ENCODE measurements around the gene SLC25A53. TPM values are rescaled to one million over a fixed set of nuclear protein-coding genes. Genes with fewer than 3 reads are reported as not detected.
"Not testable (repeated sequence)": the region's sequence is repeated elsewhere in the genome, so short reads cannot be mapped to it uniquely, and the experiment has no call there.

SLC25A53 gene
- polyA plus RNA-seq, 3 donors, result 3.0 to 11.9 (median 6.8) TPM

DNA sequence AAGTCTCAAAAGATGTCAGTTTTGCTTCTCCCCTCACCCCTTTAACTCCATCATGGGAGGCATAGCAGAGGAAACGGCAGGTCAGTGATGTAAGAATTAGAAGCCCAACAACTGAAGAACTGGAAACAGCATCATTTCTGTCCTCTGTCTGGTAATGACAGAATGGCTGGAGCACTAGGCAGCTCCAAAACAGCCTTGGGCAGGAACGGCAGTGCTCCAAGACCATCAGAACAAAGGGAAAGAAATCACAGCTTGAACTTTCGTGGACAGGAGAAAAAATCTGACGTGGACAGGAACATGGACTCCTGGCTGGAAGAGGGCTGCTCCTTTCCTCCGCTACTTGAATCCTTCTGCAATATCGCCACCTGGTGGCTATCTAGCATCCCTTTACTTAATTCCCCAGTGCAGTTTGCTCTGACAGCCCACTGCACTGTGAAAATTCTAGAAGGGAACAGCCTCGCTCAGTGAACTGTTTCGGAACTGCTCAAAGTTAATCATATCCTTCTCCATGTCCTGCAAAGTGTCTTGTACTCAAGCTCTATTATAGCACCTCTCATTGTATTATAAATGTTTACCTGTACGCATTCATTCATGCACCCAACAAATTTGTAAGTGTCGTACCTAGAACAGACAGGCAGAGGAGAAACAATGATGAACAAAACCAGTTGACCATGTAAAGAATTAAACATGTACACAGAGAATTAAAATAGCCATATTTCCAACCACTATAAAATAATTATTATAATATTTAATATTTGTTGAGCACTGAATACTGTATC is 20.4 kb downstream of the SLC25A53 start:
- no peak overlapping the region for H3K27ac ChIP-seq (ENCODE audit: low read depth, low read length)
- 22 to 29% (median 26%) methylated on average over 8 to 10 of the region's 10 CpGs for WGBS, 3 donors

DNA sequence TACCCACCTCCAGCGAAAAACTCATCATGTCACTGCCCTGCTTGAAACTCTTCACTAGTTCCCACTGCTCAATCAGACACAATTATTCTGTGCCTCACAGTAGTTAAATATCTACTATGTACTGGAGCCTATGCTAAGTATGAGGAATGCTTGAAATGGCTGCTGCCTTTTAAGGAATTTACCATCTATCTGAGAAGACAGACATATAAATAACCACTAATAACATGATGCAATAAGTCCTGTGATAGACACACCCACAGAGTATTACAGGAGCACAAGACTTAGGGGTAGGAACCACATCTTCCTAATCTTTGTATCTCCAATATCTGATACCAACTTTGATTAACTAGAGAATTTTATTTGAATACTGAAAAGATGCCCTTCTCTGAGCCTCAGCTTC is 21.1 kb downstream of the SLC25A53 start:
- no peak overlapping the region for H3K27ac ChIP-seq (ENCODE audit: low read depth, low read length)
- WGBS, 3 donors, result 81 to 90% (median 89%) methylated on average over 1 of the region's 1 CpG

DNA sequence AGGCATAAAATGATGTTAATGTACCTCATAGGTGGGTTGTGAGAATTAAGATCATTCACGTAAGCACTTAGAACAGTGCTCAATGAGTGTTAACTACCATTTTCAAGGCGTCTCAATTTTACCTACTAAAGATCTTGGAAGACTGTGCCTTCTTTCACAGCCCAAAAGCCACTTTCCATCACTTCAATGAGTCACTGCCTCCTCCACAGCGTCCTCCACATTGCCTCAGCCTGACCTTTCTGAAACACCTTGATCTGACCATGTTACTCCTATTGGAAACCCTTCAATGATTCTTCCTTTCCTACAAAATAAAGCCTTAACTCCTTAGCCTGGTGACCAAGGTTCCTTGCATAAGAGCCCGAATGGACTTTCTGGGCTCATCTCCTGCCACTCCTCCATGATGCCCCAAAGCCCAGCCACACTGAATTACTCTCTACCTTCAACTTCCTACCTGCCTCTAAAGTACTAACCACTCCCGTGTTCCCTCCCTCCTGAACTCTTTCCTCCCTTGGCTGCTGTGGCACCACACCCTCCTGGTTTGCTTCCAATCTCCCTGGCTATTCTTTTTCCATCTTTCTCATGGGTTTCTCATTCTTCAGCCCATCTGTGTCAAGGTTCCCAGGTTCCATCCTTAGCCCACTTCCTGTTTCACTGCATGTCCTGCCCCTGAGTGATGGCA is 22.1 kb downstream of the SLC25A53 start:
- WGBS, 3 donors, result 68 to 90% (median 80%) methylated on average over 5 of the region's 5 CpGs
- H3K27ac ChIP-seq (ENCODE audit: low read depth, low read length), result no peak overlapping the region

GRCh38 chrX:104130808-104131207 is 26.0 kb downstream of the SLC25A53 start:
- 75 to 96% (median 93%) methylated on average over 6 of the region's 6 CpGs for WGBS, 3 donors
- H3K27ac ChIP-seq (ENCODE audit: low read depth, low read length), result no peak overlapping the region

- H3K27ac ChIP-seq (ENCODE audit: low read depth, low read length), result no peak overlapping the region
- WGBS, 3 donors, result 50 to 86% (median 58%) methylated on average over 2 of the region's 2 CpGs
These were observed 30.0 kb downstream of the SLC25A53 start for GRCh38 chrX:104126856-104127255.

DNA sequence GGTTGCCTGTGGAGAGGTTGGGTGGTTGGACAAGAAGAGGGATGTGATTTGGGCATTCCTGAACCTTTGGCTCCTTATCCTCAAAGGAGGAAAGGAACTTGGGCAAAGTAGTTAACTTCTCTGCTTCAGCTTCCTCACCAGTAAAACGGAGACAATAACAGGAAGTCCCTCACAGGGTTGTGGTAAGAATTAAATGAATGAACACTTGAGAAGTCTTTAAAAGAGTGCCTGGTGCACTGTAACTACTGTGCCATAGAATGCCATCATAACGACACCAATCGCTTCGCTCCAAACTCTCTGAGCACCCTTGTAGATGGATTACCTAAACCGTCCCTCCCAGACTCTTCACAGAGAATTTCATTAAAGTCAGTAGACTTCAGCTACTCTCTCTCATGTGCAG is 34.0 kb downstream of the SLC25A53 start:
- WGBS, 3 donors, result 42 to 75% (median 55%) methylated on average over 5 of the region's 5 CpGs
- no peak overlapping the region for H3K27ac ChIP-seq (ENCODE audit: low read depth, low read length)

GRCh38 chrX:104118765-104119164 is 38.0 kb downstream of the SLC25A53 start:
- WGBS, 3 donors, result 60 to 100% (median 89%) methylated on average over 1 of the region's 1 CpG
- H3K27ac ChIP-seq (ENCODE audit: low read depth, low read length), result no peak overlapping the region

GRCh38 chrX:104117759-104118158 is 39.0 kb downstream of the SLC25A53 start:
- H3K27ac ChIP-seq (ENCODE audit: low read depth, low read length), result no peak overlapping the region

GRCh38 chrX:104113222-104113965 is 43.4 kb downstream of the SLC25A53 start:
- no peak overlapping the region for H3K27ac ChIP-seq (ENCODE audit: low read depth, low read length)
- WGBS, 3 donors, result 6 to 28% (median 9%) methylated on average over 22 to 24 of the region's 24 CpGs

- no peak within 1 kb of the TSS for H3K27ac ChIP-seq (ENCODE audit: low read depth, low read length)
- WGBS, 3 donors, result 0 to 24% (median 1%) methylated on average over 38 to 65 of the region's 67 CpGs
These were observed 44.4 kb downstream of the SLC25A53 start, which contains the start of gene ZCCHC18 for GRCh38 chrX:104112326-104112951. Gene ZCCHC18, plus strand, starts transcription at chrX:104112523. Its CDS starts 1,589 bp downstream, at chrX:104114112.

- 61 to 72% (median 66%) methylated on average over 6 of the region's 6 CpGs for WGBS, 3 donors
- H3K27ac ChIP-seq (ENCODE audit: low read depth, low read length), result not testable (repeated sequence)
These were observed 46.1 kb downstream of the SLC25A53 start for GRCh38 chrX:104110491-104111240.

- H3K27ac ChIP-seq (ENCODE audit: low read depth, low read length), result no peak overlapping the region
- WGBS, 3 donors, result 87 to 100% (median 88%) methylated on average over 1 of the region's 1 CpG
These were observed 47.9 kb downstream of the SLC25A53 start for GRCh38 chrX:104108955-104109354.

GRCh38 chrX:104105330-104106262 is 51.2 kb downstream of the SLC25A53 start:
- H3K27ac ChIP-seq (ENCODE audit: low read depth, low read length), result no peak overlapping the region
- WGBS, 3 donors, result 63 to 75% (median 73%) methylated on average over 11 of the region's 11 CpGs

- H3K27ac ChIP-seq (ENCODE audit: low read depth, low read length), result no peak overlapping the region
- WGBS, 3 donors, result 66 to 90% (median 84%) methylated on average over 10 of the region's 10 CpGs
These were observed 52.1 kb downstream of the SLC25A53 start for GRCh38 chrX:104104676-104105075.

GRCh38 chrX:104098919-104099318 is 57.9 kb downstream of the SLC25A53 start:
- no peak overlapping the region for H3K27ac ChIP-seq (ENCODE audit: low read depth, low read length)

- no peak overlapping the region for H3K27ac ChIP-seq (ENCODE audit: low read depth, low read length)
- 0 to 4% (median 2%) methylated on average over 4 of the region's 4 CpGs for WGBS, 3 donors
These were observed 58.5 kb downstream of the SLC25A53 start for GRCh38 chrX:104098151-104098808.

- 82 to 87% (median 85%) methylated on average over 6 to 7 of the region's 7 CpGs for WGBS, 3 donors
- no peak overlapping the region for H3K27ac ChIP-seq (ENCODE audit: low read depth, low read length)
These were observed 70.9 kb downstream of the SLC25A53 start for GRCh38 chrX:104085919-104086318.
